LoVo (cell line): ENCODE measurements around the gene CALML6.
A peak's percentile ranks its signal among the peaks of the same experiment; 100 is the strongest.

ENCODE experiments used
- DNase-seq: peaks from one replicate; pipeline ENCODE4 v3.0.0-alpha.2; 2016; ENCODE audit warnings: low spot score

CALML6 gene

GRCh38 chr1:1911350-1912041 is 3.6 kb upstream of the CALML6 start:
- no peak for DNase-seq

- no peak for DNase-seq
Observed at GRCh38 chr1:1914101-1914970, 724 bp upstream of the CALML6 start.

GRCh38 chr1:1915911-1916840 is 1.1 kb downstream of the CALML6 start:
- no peak for DNase-seq

GRCh38 chr1:1916851-1917251 is 1.8 kb downstream of the CALML6 start:
- DNase-seq: no peak

- no peak for DNase-seq
Observed at GRCh38 chr1:1917304-1917976, 2.4 kb downstream of the CALML6 start.

GRCh38 chr1:1917995-1918900 is 3.2 kb downstream of the CALML6 start:
- no peak for DNase-seq

GRCh38 chr1:1918901-1919303 is 3.8 kb downstream of the CALML6 start, which contains the start of gene TMEM52:
Gene TMEM52 (minus strand): TSS chr1:1919279. CDS start chr1:1919265, 14 bp downstream.
- no peak for DNase-seq

GRCh38 chr1:1919304-1920056 is 4.4 kb downstream of the CALML6 start:
- DNase-seq: peak; percentile 99

- DNase-seq: no peak
Observed at GRCh38 chr1:1920057-1920607, 5.1 kb downstream of the CALML6 start.

- DNase-seq: no peak
Observed at GRCh38 chr1:1920608-1921458, 5.8 kb downstream of the CALML6 start.

- DNase-seq: no peak
Observed at GRCh38 chr1:1921459-1921862, 6.4 kb downstream of the CALML6 start.

- no peak for DNase-seq
Observed at GRCh38 chr1:1921901-1922701, 7.0 kb downstream of the CALML6 start.

- no peak for DNase-seq
Observed at GRCh38 chr1:1922702-1922955, 7.6 kb downstream of the CALML6 start.

GRCh38 chr1:1922956-1923833 is 8.1 kb downstream of the CALML6 start:
- DNase-seq: no peak

- no peak for DNase-seq
Observed at GRCh38 chr1:1924386-1924785, 9.3 kb downstream of the CALML6 start.

GRCh38 chr1:1924849-1925248 is 9.8 kb downstream of the CALML6 start:
- no peak for DNase-seq
